ENCODE data around the gene KRT74. TPM values are rescaled to one million over a fixed set of nuclear protein-coding genes. Genes with fewer than 3 reads are reported as not detected.

KRT74 gene
- polyA plus RNA-seq, 1 donor (not counting 4 experiments of a cell fraction or from before 2014, with no cell fraction given) = 0.17 TPM

DNA sequence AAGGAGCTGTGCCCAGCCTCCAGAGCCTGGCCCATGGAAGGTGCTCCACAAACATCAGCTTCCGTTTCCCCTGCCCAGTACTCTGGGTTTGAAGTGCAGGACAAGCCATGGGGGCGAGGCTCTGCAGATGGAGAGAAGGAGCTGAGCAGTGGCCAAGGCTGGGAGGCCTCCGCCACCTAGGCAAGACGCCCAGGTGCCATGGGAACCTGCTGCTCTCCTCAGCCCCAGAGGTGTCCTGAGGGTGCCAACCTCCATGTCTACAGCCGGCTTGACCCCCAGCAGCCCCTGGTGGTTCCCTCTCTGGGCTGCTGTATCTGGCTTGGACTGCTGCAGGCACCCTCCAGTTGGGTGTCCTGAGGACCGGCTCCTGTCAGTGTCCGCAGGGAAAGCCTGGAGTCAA, 33.1 kb downstream of the KRT74 start:
- DNase-seq (ENCODE audit: low read depth, low spot score) (no peak), FAIRE-seq (no peak)
- no peaks in the 10 kb centered on the region for H3K9me1 ChIP-seq (ENCODE audit: control insufficient read depth, extremely low read depth, insufficient read depth, low read length)
- H3K27me3 ChIP-seq (ENCODE audit: control insufficient read depth, extremely low read depth, insufficient read depth, low read length) = no peaks in the 10 kb centered on the region
- H2AFZ ChIP-seq (ENCODE audit: control insufficient read depth, low read length) = no peak overlapping the region
- no peak overlapping the region for H3K4me2 ChIP-seq (ENCODE audit: control insufficient read depth, extremely low read depth, insufficient read depth, low read depth, low read length)
- no peak overlapping the region for H3K4me3 ChIP-seq (ENCODE audit: control insufficient read depth in 2 of 3, extremely low read depth in 1 of 3, insufficient read depth in 2 of 3, low read depth in 1 of 3, low read length in 3 of 3)
- dilution Hi-C loops (cut with MboI; ENCODE audit: extremely low pct_ligation_motif_present, low sequenced_read_pairs) = no loop called here
- H3K79me2 ChIP-seq (ENCODE audit: control insufficient read depth, insufficient read depth, low read length) = no peaks in the 10 kb centered on the region
- no peak overlapping the region for H3K27ac ChIP-seq (ENCODE audit: control insufficient read depth, insufficient read depth, low read length)
- TF ChIP-seq, protein P1, sequence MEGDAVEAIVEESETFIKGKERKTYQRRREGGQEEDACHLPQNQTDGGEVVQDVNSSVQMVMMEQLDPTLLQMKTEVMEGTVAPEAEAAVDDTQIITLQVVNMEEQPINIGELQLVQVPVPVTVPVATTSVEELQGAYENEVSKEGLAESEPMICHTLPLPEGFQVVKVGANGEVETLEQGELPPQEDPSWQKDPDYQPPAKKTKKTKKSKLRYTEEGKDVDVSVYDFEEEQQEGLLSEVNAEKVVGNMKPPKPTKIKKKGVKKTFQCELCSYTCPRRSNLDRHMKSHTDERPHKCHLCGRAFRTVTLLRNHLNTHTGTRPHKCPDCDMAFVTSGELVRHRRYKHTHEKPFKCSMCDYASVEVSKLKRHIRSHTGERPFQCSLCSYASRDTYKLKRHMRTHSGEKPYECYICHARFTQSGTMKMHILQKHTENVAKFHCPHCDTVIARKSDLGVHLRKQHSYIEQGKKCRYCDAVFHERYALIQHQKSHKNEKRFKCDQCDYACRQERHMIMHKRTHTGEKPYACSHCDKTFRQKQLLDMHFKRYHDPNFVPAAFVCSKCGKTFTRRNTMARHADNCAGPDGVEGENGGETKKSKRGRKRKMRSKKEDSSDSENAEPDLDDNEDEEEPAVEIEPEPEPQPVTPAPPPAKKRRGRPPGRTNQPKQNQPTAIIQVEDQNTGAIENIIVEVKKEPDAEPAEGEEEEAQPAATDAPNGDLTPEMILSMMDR (optimal IDR thresholded peaks at IDR 0.05 in 1 of 3, IDR thresholded peaks at IDR 0.05 in 1 of 3, conservative IDR thresholded peaks at IDR 0.05 in 1 of 3; ENCODE audit: extremely low read depth in 1 of 3, insufficient read depth in 2 of 3, low read length in 3 of 3) = no peak
- TF ChIP-seq EZH2 (IDR thresholded peaks at IDR 0.05; ENCODE audit: low read length) = no peak
- H3K9me3 ChIP-seq (ENCODE audit: control insufficient read depth, low read depth, low read length) = no peaks in the 10 kb centered on the region
- no peaks in the 10 kb centered on the region for H4K20me1 ChIP-seq (ENCODE audit: control insufficient read depth, extremely low read depth, insufficient read depth, low read length)
- no peak overlapping the region for H3K9ac ChIP-seq (ENCODE audit: control insufficient read depth, extremely low read depth, insufficient read depth, low read length)
- H3K36me3 ChIP-seq (ENCODE audit: control insufficient read depth in 2 of 2, extremely low read depth in 1 of 2, insufficient read depth in 2 of 2, low read length in 2 of 2) = no peaks in the 10 kb centered on the region
- peaks cover 28% of the 10 kb centered on the region for H3K4me1 ChIP-seq (ENCODE audit: control insufficient read depth, extremely low read depth, insufficient read depth, low read length)

DNA sequence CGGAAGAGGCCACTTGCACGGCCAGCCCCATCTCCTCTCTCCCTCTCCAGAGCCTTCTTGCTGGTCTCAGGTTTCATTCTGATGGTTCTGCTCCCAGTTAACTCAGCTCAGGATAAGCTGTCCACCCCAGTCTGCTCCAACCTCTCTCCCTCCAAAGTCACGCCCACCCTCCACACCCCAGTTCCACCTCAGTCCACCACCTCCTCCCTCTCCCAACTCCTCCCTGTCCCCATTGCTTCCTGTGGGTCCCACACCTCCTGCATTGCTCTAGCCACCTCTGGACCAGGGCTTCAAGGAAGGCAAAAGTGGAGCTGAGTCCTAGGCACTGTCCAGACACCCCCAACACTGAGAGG, 33.8 kb downstream of the KRT74 start:
- no peak overlapping the region for H3K4me2 ChIP-seq (ENCODE audit: control insufficient read depth, extremely low read depth, insufficient read depth, low read depth, low read length)

More for the DNA sequence above, 33.8 kb downstream of the KRT74 start:
- no peaks in the 10 kb centered on the region for H4K20me1 ChIP-seq (ENCODE audit: control insufficient read depth, extremely low read depth, insufficient read depth, low read length)
- FAIRE-seq (no peak), DNase-seq (ENCODE audit: low read depth, low spot score) (no peak)
- TF ChIP-seq EZH2 (IDR thresholded peaks at IDR 0.05; ENCODE audit: low read length) = no peak
- TF ChIP-seq, protein P1 (optimal IDR thresholded peaks at IDR 0.05 in 1 of 3, IDR thresholded peaks at IDR 0.05 in 1 of 3, conservative IDR thresholded peaks at IDR 0.05 in 1 of 3; ENCODE audit: extremely low read depth in 1 of 3, insufficient read depth in 2 of 3, low read length in 3 of 3) = no peak
- no peak overlapping the region for H3K9ac ChIP-seq (ENCODE audit: control insufficient read depth, extremely low read depth, insufficient read depth, low read length)
- no peaks in the 10 kb centered on the region for H3K9me3 ChIP-seq (ENCODE audit: control insufficient read depth, low read depth, low read length)
- H3K9me1 ChIP-seq (ENCODE audit: control insufficient read depth, extremely low read depth, insufficient read depth, low read length) = no peaks in the 10 kb centered on the region
- H3K36me3 ChIP-seq (ENCODE audit: control insufficient read depth in 2 of 2, extremely low read depth in 1 of 2, insufficient read depth in 2 of 2, low read length in 2 of 2) = no peaks in the 10 kb centered on the region
- H3K4me1 ChIP-seq (ENCODE audit: control insufficient read depth, extremely low read depth, insufficient read depth, low read length) = peaks cover 27% of the 10 kb centered on the region
- H3K4me3 ChIP-seq (ENCODE audit: control insufficient read depth in 2 of 3, extremely low read depth in 1 of 3, insufficient read depth in 2 of 3, low read depth in 1 of 3, low read length in 3 of 3) = no peak overlapping the region
- no peak overlapping the region for H2AFZ ChIP-seq (ENCODE audit: control insufficient read depth, low read length)
- H3K79me2 ChIP-seq (ENCODE audit: control insufficient read depth, insufficient read depth, low read length) = no peaks in the 10 kb centered on the region
- no peak overlapping the region for H3K27ac ChIP-seq (ENCODE audit: control insufficient read depth, insufficient read depth, low read length)
- dilution Hi-C loops (cut with MboI; ENCODE audit: extremely low pct_ligation_motif_present, low sequenced_read_pairs) = no loop called here
- no peaks in the 10 kb centered on the region for H3K27me3 ChIP-seq (ENCODE audit: control insufficient read depth, extremely low read depth, insufficient read depth, low read length)
